ENCODE measurements around the gene EPHB1. TPM values are rescaled to one million over a fixed set of nuclear protein-coding genes. Genes with fewer than 3 reads are reported as not detected.

EPHB1 gene
- total RNA-seq, 4 donors from 2014 or later: 0.08 to 1.1 (median 0.72) TPM

- DNase-seq: no peak
- TF ChIP-seq POLR2A (IDR thresholded peaks at IDR 0.05): no peak
- no peak for TF ChIP-seq CTCF (IDR thresholded peaks at IDR 0.05)
- intact Hi-C loops (cut with DNase I): no loop called here
- 71% methylated on average over 4 of the region's 4 CpGs; no CpG with 5 or more reads in 1 of the 2 donors for WGBS, 2 donors
- no peak overlapping the region for H3K4me3 ChIP-seq
- no peaks in the 10 kb centered on the region for H3K36me3 ChIP-seq
- no peak overlapping the region for H3K27ac ChIP-seq
- H3K4me1 ChIP-seq: no peaks in the 10 kb centered on the region
- no peaks in the 10 kb centered on the region for H3K9me3 ChIP-seq
- peaks cover 0 to 7% (median 0%) of the 10 kb centered on the region in 4 donors for H3K27me3 ChIP-seq
Observed at GRCh38 chr3:135168822-135169221, 373.8 kb downstream of the EPHB1 start.

GRCh38 chr3:135169651-135170050 lies 374.6 kb downstream of the EPHB1 start:
- Histone ChIP-seq H3K36me3 (no peaks in the 10 kb centered on the region), H3K9me3 (no peaks in the 10 kb centered on the region), H3K4me1 (no peaks in the 10 kb centered on the region), H3K4me3 (no peak overlapping the region), H3K27me3 (peaks cover 0 to 7% (median 0%) of the 10 kb centered on the region in 4 donors), H3K27ac (no peak overlapping the region)
- 70 to 72% methylated on average over 2 of the region's 2 CpGs for WGBS, 2 donors
- DNase-seq: no peak
- TF ChIP-seq POLR2A (IDR thresholded peaks at IDR 0.05): no peak
- no peak for TF ChIP-seq CTCF (IDR thresholded peaks at IDR 0.05)
- intact Hi-C loops (cut with DNase I): no loop called here

- H3K36me3 ChIP-seq: no peaks in the 10 kb centered on the region
- H3K9me3 ChIP-seq: no peaks in the 10 kb centered on the region
- intact Hi-C loops (cut with DNase I): no loop called here
- TF ChIP-seq POLR2A (IDR thresholded peaks at IDR 0.05) (no peak), CTCF (IDR thresholded peaks at IDR 0.05) (no peak)
- no peaks in the 10 kb centered on the region for H3K4me1 ChIP-seq
- no peak overlapping the region for H3K4me3 ChIP-seq
- H3K27me3 ChIP-seq: peaks cover 0 to 7% (median 0%) of the 10 kb centered on the region in 4 donors
- H3K27ac ChIP-seq: no peak overlapping the region
- no peak for DNase-seq
- 33 to 50% methylated on average over 1 of the region's 1 CpG for WGBS, 2 donors
Observed at GRCh38 chr3:135170732-135171131, 375.7 kb downstream of the EPHB1 start.

GRCh38 chr3:135172191-135172869 lies 377.3 kb downstream of the EPHB1 start:
- TF ChIP-seq CTCF (IDR thresholded peaks at IDR 0.05) (no peak), POLR2A (IDR thresholded peaks at IDR 0.05) (no peak)
- 54 to 62% methylated on average over 3 of the region's 3 CpGs for WGBS, 2 donors

GRCh38 chr3:135175728-135176277 lies 380.7 kb downstream of the EPHB1 start:
- no peak for TF ChIP-seq CTCF (IDR thresholded peaks at IDR 0.05)
- TF ChIP-seq POLR2A (IDR thresholded peaks at IDR 0.05): no peak
- DNase-seq: no peak
- 65 to 70% methylated on average over 5 of the region's 5 CpGs for WGBS, 2 donors

More at GRCh38 chr3:135172191-135172869, 377.3 kb downstream of the EPHB1 start:
- no peak overlapping the region for H3K4me3 ChIP-seq
- H3K27me3 ChIP-seq: peaks cover 0 to 7% (median 0%) of the 10 kb centered on the region in 4 donors
- no peak for DNase-seq
- intact Hi-C loops (cut with DNase I): no loop called here
- no peak overlapping the region for H3K27ac ChIP-seq
- no peaks in the 10 kb centered on the region for H3K4me1 ChIP-seq
- no peaks in the 10 kb centered on the region for H3K9me3 ChIP-seq
- no peaks in the 10 kb centered on the region for H3K36me3 ChIP-seq

More at GRCh38 chr3:135175728-135176277, 380.7 kb downstream of the EPHB1 start:
- H3K27ac ChIP-seq: no peak overlapping the region
- intact Hi-C loops (cut with DNase I): no loop called here
- no peaks in the 10 kb centered on the region for H3K27me3 ChIP-seq
- H3K9me3 ChIP-seq: no peaks in the 10 kb centered on the region
- H3K36me3 ChIP-seq: no peaks in the 10 kb centered on the region
- H3K4me1 ChIP-seq: no peaks in the 10 kb centered on the region
- H3K4me3 ChIP-seq: no peak overlapping the region

All from esophagus squamous epithelium (tissue), 5 donors.